G401 (cell line): Measurements from ENCODE around the gene ERBB3. TPM values are rescaled to one million over a fixed set of nuclear protein-coding genes. Genes with fewer than 3 reads are reported as not detected.
A peak's percentile ranks its signal among the peaks of the same experiment; 100 is the strongest.

Source experiments
- DNase-seq: peaks from one replicate; pipeline ENCODE4 v3.0.0-alpha.2; 2015; ENCODE audit warnings: low spot score
- in situ Hi-C: cut with HindIII; loops from 2 replicates; pipeline ENCODE4 v1.10.0; 2016; ENCODE audit warnings: low sequenced_read_pairs, mixed read lengths
- total RNA-seq: library from RNA; depleted of rRNA; stranded (reverse); fragments of >200 nt; shearing (Covaris generic); gene quantifications from 2 replicates; pipeline ENCODE4 v1.2.3, GENCODE V29; 2014

ERBB3 gene
- total RNA-seq, 1 experiment from 2014 or later = 4.3 TPM

DNA sequence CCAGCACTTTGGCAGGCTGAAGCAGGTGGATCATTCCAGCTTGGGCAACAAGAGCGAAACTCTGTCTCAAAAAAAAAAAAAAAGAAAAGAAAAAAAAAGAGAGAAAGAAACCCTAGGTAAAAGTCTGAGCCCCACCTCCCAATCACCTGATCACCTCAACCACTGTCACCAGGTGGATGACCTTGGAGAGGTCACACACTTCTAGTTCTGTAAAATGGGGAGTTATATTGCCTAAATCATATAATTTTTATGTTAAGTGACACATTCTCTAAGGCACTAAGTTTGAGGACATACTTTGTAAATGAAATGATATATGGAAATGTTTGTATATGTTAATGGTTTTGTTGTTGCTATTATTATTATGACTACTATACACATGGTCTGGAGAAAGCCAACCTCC, 1.5 kb upstream of the ERBB3 start:
- in situ Hi-C loops = no loop called here
- DNase-seq = no peak

DNA sequence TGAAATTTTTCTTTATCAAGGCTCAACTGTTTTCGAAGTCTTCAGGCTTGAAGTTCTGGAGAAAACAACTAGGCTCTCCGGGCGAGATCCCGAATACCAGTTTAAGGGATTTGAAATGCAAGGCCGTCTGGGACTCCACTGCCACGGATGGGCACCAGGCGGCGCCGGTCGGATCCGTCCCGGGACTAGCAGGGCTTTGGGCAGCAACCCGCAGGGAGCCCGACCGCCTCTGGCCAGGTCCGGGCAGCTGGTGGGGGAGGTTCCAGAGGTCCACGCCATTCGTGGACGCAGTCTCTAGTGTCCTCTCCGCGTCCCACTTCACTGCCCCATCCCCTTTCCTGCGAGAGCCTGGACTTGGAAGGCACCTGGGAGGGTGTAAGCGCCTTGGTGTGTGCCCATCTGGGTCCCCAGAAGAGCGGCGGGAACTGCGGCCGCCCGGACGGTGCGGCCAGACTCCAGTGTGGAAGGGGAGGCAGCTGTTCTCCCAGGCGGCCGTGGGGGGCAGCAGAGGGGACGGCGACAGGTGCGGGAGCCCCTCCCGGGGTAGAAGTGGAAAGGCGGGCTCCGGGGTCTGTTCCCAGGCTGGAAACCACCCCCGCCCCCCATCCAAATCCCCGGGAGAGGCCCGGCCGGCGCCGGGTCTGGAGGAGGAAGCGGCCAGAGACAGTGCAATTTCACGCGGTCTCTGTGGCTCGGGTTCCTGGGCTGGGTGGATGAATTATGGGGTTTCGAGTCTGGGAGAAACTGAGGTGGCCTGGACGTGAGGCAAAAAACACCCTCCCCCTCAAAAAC, 838 bp upstream of the ERBB3 start:
- in situ Hi-C loops = no loop called here
- DNase-seq = peak; percentile 44

DNA sequence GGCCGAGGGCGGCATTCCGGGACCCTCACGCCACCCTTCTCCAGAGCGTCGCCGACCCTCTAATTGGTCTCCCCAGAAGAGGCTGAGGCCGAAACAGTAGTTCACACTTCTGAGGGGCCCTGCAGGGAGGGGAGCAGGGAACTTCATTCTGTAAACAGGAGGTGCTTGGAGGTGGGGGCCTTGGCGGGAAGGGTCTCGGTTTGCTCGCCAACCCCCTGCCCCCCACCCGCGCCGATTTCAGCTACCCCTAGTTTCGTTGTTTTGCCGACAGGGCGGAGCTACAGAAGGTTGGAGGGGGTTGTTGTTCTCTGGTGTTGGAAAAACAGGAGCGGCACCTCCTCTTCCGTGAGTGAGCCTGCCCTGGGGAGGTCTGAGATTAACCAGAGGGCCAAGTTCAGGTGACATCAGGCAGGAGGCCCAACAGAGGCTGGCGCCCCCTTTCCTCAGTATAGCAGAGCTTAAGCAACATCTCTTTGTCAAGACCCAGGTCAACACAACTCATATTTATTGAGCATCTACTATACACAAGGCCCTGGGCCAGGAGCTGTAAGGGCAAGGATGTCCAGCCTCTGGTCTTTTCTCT, 682 bp downstream of the ERBB3 start:
- in situ Hi-C loops = no loop called here
- no peak for DNase-seq

DNA sequence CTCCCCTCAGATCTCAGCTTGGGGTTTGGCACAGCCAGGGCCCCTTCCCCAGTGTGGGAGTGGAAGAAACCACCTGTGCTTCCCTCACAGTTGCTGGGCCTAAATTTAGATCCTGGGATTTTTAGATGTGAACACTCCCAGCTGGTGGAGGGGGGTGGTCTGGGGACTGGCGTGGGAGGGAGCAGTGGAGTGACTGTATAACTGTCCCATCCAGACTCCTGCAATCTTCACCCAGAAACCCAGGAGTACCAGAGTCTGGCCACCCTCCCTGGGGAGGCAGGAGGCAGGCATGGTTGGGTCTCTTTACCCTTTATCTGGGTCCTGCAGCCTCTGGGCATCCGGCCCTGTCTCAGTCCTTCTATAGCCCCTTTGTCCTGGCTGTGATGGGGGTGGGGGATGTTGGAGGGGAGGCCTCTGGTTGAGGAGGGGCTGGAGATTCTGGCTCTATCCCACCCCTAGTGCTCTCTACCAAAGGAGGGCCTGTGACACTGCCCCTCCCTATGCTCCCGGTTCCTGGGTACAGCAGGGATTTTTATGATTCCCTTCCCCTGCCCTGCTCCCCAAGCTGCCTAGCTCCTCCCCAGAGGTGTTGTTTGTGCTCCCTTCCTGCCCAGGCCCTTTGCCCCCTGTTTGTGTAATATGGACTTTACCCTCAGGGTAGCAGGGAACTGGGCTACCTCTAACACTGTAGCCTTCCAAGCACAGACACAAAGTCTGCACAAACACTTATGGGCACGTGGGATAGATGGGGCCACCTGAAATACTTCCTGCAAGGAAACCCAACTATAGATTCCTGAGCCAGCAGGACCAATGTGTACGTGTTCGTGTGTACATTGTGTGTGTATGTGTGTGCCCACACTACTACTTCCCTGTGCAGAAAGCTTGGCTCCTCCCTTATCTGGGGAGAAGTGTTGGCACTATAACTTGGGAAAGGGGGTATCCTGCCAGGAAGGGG, 1.7 kb downstream of the ERBB3 start:
- in situ Hi-C loops = no loop called here
- no peak for DNase-seq

DNA sequence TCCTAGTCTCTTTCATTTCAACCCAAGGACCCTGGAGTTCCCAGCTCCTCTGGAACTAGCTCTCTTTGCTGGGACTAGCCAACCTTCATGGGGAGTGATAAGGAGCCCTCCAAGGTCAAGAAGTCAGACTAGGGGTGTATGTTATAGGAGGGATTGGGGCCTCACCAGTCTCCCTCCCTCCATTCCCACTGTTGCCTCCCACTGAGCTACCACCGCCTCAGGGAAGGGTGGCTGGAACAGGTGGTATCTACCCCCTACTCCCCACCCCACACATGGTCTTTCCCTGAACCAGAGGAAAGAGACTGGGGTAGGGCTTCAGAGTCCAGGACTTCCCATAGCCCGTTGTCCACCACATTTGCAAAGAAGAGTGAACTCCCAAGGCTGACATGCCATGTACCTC, 2.4 kb downstream of the ERBB3 start:
- in situ Hi-C loops = no loop called here
- DNase-seq = no peak

DNA sequence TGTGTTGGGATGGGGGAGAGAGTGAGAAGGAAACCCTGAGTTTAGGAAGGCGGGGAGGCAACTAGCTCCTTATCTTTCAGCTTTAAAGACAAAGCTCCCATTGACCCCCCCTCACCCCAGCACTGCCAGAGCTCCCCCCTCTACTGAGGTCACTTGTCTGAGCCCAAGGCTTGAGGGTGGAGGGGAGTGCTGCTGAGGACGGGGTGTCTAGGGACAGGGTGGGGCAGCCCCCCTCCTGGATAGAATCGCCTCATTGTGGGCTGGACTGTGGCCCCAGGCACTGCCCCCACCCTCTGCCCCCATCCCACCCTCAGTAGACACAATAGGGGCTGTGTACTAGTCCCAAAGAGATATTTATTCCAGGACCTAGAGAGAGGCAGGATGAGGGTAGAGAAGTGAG, 3.0 kb downstream of the ERBB3 start:
- no peak for DNase-seq
- in situ Hi-C loops = no loop called here

DNA sequence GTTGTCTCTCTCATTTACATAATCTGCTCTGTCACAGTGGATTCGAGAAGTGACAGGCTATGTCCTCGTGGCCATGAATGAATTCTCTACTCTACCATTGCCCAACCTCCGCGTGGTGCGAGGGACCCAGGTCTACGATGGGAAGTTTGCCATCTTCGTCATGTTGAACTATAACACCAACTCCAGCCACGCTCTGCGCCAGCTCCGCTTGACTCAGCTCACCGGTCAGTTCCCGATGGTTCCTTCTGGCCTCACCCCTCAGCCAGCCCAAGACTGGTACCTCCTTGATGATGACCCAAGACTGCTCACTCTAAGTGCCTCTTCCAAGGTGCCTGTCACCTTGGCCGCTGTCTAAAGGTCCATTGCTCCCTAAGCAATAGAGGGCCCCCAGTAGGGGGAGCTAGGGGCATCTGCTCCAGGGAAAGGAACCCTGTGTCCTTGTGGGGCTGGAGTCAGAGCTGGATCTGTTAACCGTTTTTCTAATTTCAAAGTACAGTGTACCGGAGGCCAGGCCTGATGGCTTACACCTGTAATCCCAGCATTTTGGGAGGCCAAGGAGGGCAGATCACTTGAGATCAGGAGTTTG, 5.1 kb downstream of the ERBB3 start:
- in situ Hi-C loops = no loop called here
- DNase-seq = peak; percentile 19

DNA sequence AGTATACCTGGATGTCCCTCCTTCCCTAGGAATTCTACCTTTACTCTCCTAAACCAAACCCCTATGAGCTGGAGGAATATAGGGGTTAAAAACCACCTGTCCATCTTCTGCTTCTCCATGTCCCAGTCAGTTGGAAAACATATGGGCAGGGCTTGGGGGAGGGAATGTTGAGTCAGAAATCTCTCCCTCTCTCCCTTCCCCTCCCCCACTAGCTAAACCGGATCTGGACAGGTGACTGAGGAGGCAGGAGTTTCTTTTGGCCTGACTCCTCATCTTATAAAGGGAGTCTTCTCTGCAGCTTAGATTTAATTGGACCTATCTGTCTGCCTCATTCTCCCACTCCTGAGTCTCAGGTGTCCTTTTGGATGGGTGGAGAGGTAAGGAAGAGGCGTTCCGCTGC, 6.1 kb downstream of the ERBB3 start:
- in situ Hi-C loops = no loop called here
- DNase-seq = no peak

DNA sequence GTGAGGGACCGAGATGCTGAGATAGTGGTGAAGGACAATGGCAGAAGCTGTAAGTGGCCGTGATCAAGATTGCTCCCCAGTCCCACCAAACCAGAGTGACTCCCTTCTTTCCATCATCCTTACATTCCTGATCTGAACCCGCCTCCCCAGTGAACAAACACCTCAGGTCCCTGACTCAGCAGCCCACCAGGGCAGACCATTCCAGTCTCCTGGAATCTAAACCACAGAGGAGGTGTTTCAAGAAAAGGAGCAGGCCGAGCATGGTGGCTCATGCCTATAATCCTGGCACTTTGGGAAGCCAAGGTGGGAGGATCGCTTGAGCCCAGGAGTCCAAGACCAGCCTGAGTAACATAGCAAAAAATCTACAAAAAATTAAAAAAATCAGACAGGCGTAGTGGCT, 6.6 kb downstream of the ERBB3 start:
- DNase-seq = no peak
- in situ Hi-C loops = no loop called here

DNA sequence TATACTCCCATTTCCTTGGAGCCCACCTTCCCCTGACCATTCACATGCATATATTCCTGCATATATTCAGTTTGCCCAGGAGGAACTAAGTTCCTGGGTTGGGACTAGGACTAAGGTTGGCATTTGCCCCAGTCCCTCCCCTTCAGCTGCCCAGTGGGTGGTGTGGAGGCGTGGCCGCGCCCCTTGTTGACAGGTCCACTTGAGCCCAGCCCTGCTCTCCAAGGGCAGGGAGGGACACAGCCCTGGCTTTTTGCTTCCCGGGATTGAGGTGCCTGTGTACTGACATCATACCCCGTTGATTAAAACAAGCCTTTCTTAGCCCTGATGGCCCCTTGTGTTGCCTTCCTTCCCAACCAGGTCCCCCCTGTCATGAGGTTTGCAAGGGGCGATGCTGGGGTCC, 7.3 kb downstream of the ERBB3 start:
- no peak for DNase-seq
- in situ Hi-C loops = no loop called here

DNA sequence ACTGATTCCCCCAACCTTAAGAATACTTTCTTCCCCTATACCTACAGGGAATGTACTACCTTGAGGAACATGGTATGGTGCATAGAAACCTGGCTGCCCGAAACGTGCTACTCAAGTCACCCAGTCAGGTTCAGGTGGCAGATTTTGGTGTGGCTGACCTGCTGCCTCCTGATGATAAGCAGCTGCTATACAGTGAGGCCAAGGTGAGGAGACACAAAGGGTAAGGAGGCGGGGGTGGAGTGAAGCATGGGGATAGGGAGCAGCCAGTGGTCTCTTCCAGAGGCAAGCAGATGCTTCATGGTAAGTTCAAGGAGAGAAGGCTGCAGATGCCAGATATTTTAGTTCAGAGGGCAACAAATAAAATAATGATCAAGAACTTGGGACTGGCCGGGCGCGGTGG, 17.8 kb downstream of the ERBB3 start:
- in situ Hi-C loops = no loop called here
- DNase-seq = no peak

DNA sequence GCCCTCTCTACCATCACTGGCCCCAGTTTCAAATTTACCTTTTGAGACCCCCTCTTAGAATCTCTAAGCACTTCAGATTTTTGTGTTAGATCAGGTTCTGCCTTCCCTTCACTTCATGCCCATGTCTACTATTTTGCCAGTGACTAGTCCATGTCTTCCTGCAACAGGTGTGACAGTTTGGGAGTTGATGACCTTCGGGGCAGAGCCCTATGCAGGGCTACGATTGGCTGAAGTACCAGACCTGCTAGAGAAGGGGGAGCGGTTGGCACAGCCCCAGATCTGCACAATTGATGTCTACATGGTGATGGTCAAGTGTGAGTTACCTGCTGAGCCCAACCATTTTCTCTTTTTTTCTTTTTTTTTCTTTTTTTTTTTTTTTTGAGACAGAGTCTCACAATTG, 18.6 kb downstream of the ERBB3 start:
- in situ Hi-C loops = no loop called here
- DNase-seq = no peak

DNA sequence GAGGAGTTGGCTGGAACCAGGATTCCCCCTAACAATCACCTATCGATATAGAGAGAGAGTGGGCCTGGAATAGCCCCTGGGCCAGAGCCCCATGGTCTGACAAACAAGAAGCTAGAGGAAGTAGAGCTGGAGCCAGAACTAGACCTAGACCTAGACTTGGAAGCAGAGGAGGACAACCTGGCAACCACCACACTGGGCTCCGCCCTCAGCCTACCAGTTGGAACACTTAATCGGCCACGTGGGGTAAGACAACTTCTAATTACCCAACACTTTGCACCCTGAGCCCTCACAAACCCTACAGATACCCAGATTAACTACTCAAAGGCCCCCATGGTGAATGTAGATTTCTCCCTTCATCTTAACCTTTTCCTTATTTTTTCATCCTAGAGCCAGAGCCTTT, 19.8 kb downstream of the ERBB3 start:
- DNase-seq = no peak
- in situ Hi-C loops = no loop called here

DNA sequence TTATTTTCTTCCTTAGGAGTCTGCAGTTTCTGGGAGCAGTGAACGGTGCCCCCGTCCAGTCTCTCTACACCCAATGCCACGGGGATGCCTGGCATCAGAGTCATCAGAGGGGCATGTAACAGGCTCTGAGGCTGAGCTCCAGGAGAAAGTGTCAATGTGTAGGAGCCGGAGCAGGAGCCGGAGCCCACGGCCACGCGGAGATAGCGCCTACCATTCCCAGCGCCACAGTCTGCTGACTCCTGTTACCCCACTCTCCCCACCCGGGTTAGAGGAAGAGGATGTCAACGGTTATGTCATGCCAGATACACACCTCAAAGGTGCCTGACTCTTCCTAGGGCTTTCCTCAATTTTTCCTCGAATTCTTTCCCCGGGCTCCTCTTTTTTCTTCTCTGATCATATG, 21.1 kb downstream of the ERBB3 start:
- DNase-seq = no peak
- in situ Hi-C loops = no loop called here

DNA sequence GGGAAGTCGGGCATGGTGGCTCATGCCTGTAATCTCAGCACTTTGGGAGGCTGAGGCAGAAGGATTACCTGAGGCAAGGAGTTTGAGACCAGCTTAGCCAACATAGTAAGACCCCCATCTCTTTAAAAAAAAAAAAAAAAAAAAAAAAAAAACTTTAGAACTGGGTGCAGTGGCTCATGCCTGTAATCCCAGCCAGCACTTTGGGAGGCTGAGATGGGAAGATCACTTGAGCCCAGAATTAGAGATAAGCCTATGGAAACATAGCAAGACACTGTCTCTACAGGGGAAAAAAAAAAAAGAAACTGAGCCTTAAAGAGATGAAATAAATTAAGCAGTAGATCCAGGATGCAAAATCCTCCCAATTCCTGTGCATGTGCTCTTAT, 22.7 kb downstream of the ERBB3 start:
- in situ Hi-C loops = no loop called here
- no peak for DNase-seq

DNA sequence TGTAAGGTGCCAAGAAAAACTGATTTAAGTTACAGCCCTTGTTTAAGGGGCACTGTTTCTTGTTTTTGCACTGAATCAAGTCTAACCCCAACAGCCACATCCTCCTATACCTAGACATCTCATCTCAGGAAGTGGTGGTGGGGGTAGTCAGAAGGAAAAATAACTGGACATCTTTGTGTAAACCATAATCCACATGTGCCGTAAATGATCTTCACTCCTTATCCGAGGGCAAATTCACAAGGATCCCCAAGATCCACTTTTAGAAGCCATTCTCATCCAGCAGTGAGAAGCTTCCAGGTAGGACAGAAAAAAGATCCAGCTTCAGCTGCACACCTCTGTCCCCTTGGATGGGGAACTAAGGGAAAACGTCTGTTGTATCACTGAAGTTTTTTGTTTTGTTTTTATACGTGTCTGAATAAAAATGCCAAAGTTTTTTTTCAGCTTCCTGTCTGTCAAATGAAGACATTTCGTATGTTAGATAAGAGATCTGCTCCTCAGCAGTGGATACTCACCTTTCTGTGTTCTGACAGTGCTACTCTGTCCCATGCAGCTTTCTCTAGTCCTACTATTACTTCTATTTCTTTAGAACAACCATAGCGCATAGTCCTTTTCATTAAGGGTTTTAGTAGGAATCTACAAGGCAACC, 23.2 kb downstream of the ERBB3 start:
- DNase-seq = no peak
- in situ Hi-C loops = no loop called here

DNA sequence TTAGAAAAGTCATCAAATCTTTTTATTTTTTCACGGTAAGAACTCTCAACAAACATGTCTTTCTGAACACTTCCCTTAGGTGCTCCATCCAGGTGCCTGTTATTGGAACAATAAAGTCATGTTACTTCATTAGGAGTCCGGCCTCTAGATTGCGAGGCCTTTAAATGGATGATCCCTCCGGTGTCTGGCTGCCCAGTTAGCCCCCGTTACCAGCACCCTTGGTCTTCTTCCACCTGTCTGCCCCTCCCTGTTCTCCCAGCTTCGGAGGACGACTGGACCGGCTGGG, 23.8 kb downstream of the ERBB3 start:
- DNase-seq = no peak
- in situ Hi-C loops = no loop called here

DNA sequence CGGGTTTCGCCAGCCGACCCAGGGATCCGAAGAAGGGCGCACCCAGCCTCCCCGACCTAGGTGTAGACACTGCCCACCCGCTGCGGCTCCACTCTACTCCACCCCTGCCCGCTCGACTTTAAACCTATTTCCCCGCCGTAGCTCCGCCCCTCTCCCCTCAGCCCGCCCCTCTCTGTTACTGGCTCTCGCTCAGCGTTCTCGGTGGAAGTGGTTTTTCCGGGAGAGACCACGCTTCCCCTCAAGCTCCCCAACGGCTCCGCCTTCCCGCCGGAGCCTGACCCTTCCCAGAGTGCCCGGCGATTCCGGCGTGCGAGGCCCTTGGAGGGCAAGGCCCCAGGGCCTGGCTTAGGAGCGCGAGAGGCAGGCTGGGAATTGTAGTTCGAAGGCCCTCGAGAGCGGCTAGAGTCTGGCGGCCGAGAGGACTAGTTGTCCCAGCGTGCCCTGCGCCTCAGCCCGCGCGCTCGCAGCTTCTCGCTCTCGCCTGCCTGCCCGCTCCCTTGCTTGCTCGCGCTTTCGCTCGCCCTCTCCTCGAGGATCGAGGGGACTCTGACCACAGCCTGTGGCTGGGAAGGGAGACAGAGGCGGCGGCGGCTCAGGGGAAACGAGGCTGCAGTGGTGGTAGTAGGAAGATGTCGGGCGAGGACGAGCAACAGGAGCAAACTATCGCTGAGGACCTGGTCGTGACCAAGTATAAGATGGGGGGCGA, 24.3 kb downstream of the ERBB3 start, which contains the start of gene PA2G4:
PA2G4 (plus strand) TSS at position 451 of the 706 bp plus-strand sequence; CDS start at position 630, 179 bp downstream.
- in situ Hi-C loops = no loop called here
- DNase-seq = peak; percentile 98
